ENCODE results near the gene RAP2A.
A peak's percentile ranks its signal among the peaks of the same experiment; 100 is the strongest.

Gene RAP2A

GRCh38 chr13:97433727-97434396 lies at the start of gene RAP2A:
RAP2A (plus strand) TSS chr13:97434169; CDS start chr13:97434471, 302 bp downstream.
- DNase-seq, result peak; percentile 93

DNA sequence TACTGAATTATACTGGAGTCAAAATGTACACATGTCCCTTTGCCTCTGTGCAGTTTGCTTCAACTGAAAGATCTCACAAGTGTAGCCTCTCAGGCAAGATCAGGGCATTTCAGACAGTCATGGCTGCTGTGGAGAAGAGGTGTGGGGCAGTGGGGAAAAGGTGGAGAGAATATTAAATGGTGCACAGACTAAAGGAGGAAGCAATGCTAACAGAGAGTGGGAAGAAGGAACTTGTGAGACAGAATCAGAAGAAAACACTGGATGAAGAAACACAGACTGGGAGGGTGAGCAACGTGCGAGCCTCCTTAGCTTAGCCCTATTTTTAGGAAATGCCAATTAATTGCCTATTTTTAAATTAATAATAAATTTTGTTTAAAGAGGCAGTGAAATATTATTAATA lies 49.6 kb upstream of the RAP2A start:
- no peak for DNase-seq

DNA sequence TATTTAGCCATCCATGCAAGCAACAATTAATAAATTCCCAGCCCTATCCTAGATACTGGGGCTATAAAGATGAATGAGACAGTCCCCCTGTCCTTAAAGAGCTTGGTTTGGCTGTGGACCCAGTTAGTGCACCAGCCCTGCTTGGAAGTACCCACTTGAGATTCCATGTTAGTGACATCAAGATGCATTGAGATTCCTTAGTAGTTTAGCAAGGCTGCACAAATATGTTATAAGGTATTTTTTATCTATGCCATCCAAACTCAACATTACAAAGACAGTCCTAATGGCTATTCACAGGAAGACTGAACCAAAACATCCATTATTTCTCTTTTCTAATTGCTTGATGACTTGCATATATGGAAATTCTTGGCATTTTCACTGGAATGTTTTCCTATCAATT lies 48.8 kb upstream of the RAP2A start:
- no peak for DNase-seq

- no peak for DNase-seq
These were observed 48.1 kb upstream of the RAP2A start for GRCh38 chr13:97385854-97386253.

DNA sequence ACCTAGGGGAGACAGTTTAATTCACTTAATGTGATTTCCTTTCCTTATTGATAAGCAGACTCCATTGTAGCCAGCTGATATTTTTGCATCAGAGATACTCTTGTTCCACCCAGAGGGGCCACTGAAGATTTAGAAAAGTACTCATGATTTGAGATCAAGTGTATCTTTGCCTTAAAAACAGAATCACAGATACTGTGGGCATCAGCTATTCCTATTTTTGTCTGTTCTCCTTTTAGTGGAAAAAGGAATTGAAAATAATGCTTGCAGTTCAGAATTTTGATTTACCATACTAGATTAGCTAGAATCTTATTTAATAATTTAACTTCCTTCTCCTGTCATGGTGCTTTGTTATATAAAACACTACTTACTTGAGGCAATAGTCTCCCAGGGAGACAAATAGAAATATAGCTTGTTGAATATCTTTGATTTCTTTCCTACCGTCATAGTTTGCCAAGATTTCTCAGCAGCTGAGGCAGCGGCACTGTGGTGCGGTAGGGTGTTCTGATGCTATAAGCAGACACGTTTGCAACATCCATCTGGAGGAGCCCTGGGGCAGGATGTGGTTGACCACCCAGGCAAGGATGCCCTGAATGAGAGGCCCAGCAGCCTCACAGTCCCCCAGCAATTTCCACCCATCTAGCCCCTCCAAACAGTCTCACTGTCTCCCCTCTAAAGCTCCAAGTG lies 47.0 kb upstream of the RAP2A start:
- DNase-seq, result peak in 1 of 2 donors; percentile 11

DNA sequence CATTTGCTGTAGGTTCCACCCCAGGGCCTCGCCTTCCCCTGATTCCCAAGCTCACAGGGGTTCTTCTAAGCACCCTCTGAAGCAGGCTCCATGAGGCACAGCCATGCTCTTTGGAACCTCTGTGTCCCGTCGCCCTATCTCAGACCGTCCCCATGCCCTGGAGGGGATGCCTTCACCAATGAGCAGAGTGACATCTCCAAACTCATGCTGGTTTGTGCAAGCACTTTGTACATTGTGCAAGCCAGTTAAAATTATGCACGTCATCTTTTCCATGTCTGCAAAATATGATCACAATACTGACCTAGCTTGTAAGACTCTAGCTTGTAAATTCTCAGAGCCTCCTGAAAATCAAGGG lies 46.5 kb upstream of the RAP2A start:
- DNase-seq, result no peak

DNA sequence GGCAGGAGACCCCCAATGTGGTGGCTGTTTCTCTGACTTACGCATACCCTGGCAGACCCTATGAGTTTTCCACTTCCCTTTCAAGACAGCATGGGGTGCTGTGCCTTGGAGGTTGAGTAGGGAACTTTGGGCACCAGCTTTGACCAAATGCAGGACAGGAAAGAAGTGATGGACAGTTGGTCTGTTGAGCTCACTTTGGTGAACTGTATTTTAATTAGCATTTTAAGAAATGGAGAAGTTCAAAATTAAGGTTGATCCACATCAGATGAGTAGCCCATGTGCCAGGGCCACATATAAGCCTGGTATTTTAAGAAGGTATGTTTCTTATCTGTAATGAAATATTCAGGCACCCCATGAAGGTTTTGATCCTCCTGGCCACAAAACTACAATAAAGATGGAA lies 46.1 kb upstream of the RAP2A start:
- no peak for DNase-seq

- DNase-seq, result no peak
These were observed 45.6 kb upstream of the RAP2A start for GRCh38 chr13:97388373-97388772.

- DNase-seq, result no peak
These were observed 42.9 kb upstream of the RAP2A start for GRCh38 chr13:97390941-97391600.

- DNase-seq, result no peak
These were observed 41.9 kb upstream of the RAP2A start for GRCh38 chr13:97392020-97392419.

- no peak for DNase-seq
These were observed 39.4 kb upstream of the RAP2A start for GRCh38 chr13:97394542-97394941.

DNA sequence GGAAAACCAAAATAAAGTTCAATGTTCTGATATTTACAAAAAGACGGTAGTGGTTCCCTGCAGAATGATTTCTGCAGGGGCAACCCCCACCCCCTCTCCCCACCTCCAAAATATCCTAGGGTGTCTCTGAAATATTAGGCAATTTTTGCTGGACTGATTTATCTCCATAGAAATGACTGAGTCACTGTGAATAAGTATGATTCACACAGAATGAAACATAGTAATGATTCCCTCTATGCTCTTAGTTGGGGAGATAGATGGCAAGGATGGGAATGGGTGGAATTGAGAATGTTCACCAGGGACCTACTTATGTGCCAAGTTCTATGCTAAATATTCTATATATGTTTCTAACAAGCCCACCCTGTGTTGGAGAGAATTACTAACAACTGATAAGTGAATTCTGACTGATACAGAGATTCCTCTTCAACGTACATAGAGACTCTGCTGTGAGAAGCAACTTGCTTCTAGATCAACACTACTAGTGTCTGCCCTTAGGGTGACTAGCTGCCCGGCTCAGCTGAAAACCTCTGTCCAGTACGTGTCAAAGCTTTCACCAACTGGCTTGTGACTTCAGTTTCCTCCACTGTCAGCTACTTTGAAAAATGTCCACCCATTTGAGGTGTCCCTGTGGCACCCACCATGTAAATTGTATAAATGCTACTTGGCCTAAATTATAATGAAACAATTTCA lies 38.4 kb upstream of the RAP2A start:
- DNase-seq, result no peak

DNA sequence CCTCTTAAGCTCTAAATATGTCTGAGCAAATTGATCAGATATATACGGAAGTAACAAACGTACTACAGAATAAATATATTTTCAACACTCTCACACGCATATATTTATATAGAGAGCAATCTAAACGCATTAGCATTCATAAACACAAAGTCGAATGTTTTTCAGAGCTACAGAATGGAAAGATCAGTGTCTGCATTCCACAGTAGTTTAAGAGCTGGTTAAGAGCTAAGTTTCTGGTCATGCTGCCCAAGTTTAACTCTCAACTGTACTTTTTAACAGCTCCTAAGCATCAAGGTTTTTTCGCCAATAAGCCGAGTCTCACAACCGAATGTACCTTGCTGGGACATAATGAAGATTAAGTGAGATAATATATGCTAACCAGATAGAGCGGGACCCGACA lies 36.7 kb upstream of the RAP2A start:
- no peak for DNase-seq

GRCh38 chr13:97401421-97401820 lies 32.5 kb upstream of the RAP2A start:
- no peak for DNase-seq

DNA sequence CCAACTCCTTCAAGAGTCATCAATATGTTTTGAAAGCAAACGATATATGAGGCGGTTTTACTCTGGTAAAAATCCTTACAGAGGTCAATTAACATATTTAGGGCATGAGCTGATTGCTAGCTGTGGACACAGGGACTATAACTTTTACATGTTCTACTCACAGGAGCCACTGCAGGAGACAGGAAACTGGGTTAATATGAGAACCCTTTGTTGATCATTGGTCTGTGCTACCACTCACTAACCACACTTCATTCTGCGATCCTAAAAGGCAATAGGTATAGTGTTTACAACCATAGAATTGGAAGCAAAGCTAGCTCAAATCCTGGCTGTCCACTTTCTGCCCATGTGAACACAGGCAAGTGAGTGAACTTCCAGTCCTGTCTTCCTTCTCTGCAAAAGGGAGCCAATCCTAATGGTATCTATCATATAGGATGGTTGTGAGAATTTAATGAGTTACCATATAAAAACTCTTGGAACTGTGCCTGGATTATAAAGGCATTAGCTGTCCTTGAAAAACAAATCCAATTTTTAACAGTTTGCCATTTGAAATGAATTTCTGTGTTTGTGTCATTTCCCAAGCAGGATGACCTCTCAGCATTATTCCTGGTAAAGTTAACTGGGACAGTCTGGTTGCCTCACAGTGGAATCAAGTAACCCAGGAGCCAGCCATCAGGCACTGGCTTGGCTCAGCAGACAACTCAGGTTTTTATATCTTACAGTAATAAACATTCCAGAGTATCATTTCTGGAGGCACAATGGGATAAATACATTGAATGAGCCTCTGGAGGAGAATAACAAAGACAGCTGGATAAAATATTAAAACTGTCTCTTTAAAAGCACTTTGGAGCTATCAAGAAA lies 29.8 kb upstream of the RAP2A start:
- DNase-seq, result no peak

GRCh38 chr13:97407540-97407939 lies 26.4 kb upstream of the RAP2A start:
- no peak for DNase-seq

DNA sequence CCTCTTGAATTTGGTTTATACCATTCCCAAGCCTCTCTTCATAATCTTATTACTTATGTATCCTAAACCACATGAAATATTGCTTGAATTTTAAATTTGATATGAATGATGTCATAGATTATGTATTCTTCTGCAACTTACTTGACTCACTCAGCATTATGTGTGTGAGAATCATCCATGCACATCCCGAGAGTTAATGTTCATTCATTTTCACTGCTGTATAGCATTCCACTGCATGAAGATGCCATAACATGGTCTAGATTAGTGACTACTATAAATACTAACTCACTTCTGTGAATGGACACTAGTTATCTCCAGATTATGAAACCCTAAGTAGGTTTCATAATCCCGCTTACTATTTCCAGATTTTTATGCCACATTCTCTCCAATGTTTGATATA lies 25.0 kb upstream of the RAP2A start:
- no peak for DNase-seq

DNA sequence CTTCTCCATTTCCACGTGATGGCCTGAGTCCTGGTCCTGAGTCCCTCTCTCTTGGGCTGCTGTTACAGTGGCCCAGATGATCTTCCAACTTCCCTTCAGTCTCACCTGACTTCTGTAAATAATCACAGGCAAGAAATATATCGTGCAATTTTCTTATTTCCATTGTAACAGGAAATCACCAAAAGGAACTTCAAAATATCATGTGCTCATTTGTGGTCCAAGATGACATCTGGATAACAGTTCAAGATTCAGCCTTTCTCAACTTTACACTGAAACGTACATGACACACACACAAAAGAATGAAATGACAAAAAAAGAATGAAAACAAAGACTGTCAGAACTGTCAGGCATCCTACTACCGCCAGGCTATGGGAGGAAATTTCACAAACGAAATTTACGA lies 22.0 kb upstream of the RAP2A start:
- no peak for DNase-seq

- no peak for DNase-seq
These were observed 20.3 kb upstream of the RAP2A start for GRCh38 chr13:97413694-97414093.

DNA sequence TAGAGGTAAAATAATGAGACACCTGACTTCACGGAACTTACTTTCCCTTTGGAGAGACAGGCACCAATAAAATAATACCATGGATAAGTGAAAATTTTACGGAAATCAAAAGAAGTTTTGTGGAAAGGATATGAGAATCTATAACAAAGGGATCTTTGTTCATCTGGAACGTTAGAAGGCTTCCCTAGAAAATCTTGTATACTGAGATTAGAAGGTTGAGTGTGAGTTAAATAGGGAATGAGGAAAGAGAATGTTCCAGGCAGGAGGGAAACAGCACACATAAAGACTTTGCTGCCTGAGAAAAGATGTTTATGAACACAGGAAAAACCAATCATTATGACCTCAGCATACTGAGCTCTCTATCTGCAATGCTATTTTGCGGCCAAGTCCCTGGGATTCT lies 19.6 kb upstream of the RAP2A start:
- no peak for DNase-seq

DNA sequence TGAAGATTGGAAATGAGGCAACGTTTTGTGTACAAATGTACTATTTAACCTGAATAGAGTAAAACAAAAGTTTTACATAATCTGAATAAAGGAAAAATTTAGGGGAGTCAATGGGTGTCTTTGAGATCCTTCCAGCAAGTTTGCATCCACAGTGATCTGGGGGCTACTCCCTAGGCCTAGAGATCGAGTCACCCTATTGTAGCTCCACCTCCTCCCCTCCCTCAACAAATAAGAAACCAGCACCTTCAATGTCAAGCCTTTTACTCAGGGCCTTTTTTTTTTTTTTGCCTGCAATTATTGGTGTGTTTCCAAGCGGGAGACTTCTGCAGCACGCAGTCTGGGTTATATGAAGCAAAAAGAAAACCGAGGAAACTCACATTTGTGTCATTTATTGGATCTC lies 16.3 kb upstream of the RAP2A start:
- DNase-seq, result no peak

DNA sequence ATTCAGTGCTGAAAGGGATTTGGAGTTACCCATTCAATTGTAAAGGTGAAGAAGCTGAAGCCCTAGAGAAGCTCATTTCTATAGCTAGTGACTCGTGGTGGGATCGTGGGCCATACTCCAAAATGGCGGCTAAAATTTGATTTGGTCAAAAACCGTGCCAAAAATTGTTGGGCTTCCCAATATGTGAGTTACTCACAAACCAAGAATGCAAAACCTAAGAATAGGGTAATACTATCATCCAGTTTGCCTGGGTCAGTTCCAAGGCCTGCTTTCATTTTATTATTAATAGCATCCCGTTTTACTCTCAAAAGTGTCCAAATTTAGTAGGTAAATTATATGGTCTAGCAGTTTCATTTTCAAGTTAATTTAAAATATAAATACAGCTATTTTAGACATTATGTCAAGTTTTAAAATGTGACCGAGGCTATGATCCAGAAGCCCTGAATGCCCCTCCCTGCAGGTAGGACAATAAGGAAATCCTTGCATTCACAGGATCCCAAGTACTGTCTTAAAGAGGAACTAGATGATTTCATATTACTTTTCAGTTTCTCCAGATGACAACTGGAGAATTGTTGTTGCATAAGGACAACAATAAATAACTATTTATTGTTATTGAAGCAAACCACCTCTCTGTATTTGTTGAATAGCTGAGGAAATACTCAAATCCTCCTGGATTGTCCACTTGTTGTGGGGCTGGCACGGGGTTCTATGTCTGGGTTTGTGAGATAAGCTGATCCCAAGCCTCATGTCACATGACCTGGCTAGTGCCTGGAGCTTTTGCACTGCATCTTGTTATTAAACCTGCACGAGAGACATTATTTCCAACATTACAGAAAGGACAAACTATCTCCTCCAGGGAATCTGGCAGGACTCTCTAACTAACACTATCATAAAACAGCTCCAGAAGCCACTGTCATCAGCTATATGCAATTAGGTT lies 11.6 kb upstream of the RAP2A start:
- no peak for DNase-seq
